Measurements from ENCODE around the gene ZNF275.
A peak's percentile ranks its signal among the peaks of the same experiment; 100 is the strongest.
"Not testable (repeated sequence)": the region's sequence is repeated elsewhere in the genome, so short reads cannot be mapped to it uniquely, and the experiment has no call there.

Gene ZNF275, protein sequence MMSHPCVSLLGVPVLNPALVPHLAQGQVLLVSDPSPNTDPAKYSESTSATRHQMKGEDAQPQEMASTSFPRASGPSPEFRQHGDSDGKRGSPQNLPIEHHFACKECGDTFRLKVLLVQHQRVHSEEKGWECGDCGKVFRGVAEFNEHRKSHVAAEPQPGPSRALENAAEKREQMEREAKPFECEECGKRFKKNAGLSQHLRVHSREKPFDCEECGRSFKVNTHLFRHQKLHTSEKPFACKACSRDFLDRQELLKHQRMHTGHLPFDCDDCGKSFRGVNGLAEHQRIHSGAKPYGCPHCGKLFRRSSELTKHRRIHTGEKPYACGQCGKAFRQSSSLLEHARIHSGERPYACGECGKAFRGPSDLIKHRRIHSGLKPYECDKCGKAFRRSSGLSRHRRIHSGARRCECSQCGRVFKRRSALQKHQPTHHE

DNA sequence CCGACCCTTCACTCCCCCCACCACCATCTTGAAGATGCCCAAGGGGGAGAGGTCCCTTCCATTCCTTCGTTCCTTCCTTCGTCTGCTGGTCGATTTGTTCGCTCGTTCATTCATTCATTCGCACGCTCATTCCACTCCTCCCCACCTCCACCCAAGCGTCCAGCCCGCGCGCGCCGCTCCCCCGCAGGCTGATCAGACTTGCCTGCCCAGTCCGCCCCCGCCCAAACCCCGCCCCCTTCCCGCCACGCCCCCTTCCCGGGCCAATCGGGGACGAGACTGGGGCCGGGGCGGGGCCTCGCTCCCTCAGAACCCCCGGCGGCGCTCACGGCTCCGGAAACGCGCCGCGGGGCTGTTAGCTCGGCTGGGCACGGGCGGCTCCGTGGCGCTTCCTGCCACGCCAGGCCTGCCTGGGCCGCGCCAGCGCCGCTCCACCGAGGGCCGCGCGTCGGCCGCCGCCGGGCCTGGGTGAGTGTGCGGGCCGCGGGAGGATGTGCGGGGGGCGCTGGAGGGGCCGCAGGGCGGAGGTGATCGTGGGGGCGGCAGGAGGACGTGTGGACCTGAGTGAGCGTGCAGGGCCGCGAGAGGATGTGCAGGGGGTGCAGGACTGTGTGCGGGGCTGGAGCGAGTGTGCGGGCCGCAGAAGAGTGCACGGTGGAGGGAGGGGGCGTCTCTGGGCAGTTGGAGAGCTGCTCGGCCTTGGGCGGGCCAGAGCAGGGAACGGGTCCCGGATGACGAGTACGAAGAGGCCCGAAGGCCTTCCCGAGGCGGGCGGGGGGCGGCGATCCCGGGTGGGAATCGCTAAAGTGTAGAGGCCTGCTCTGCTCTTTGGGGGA lies at the start of gene ZNF275:
ZNF275 (plus strand) TSS at position 333 of the 833 bp plus-strand sequence. CDS start 2,527 bp downstream, outside the sequence.
- DNase-seq (ENCODE audit: low spot score): peak; percentile 95

DNA sequence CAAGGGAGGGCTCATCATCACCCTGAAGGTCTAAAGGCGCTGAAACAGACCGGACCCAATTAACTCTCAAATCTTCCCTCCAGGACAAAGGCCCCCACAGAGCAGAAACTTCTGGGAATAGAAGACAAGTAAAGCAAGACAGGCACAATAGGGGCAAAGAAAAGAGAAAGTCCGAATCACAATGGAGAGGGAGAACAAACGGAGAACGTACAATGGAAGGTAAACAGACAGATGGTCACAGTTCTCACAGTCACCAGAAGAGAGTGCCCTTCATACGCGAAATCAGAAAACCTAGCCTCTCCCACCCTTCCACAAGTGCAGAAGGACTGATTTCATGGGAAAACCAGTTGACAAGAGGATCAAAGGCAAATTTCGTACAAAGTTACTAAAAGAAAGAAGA lies 48.3 kb upstream of the ZNF275 start:
- not testable (repeated sequence) for DNase-seq (ENCODE audit: low spot score)

DNA sequence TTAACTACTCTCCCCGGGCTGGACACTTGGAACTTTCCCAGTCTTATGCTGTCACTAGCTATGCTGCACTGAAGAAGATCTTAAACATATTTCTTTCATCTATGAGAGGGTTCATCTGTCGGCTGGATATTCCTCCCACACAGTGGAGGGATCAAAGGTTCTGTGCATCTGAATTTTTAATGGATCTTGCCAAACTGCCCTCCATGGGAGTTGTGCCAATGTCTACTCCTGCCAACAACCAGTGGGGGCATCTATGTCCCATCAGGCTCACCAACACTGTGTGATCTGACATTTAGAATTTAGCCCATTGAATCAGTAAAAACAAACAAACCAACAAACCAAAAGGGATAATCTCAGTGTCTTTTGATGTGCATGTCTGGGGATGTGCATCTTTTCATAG lies 45.1 kb upstream of the ZNF275 start:
- not testable (repeated sequence) for DNase-seq (ENCODE audit: low spot score)

DNA sequence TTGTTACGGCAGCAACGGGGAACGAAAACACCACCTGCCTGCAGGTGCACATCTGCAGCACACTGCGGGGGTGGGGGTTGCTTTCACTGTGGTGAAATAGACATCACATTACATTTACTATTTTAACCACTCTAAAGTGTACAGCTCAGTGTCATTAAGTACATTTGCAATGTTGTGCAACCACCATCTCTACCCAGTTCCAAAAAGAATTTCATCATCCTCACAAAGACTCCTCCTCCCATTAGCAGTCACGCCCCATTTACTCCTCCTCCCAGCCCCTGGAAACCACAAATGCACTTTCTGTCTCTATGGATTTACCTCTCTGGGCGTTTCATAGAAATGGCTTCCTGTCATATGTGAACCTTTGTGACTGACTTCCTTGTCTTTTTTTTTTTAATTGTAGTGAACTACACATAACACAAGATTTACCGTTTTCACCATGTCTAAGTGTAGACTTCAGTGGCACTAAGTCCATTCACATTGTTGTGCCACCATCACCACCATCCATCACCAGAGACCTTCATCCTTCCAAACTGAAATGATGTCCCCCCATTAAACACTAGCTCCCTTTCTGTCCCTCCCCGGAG lies 40.4 kb upstream of the ZNF275 start:
- DNase-seq (ENCODE audit: low spot score): not testable (repeated sequence)

DNA sequence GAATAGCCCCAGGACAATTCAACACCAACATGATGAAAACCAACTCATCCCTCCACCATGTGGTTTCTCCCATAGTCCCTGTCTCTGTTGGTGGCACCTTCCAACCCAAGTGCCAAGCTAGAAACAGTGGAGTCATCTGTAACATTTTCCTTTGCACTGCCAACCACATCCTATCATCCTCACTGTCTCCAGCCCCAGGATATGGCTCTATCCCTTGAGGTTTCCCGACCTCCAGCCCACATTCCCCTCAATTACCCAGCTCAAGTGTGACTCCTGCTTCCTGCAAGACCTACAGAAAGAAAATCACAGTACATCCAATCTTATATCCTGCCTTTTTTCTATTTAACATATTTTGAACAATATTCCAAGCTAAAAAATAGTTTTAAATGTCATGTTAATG lies 36.6 kb upstream of the ZNF275 start:
- DNase-seq (ENCODE audit: low spot score): no peak

DNA sequence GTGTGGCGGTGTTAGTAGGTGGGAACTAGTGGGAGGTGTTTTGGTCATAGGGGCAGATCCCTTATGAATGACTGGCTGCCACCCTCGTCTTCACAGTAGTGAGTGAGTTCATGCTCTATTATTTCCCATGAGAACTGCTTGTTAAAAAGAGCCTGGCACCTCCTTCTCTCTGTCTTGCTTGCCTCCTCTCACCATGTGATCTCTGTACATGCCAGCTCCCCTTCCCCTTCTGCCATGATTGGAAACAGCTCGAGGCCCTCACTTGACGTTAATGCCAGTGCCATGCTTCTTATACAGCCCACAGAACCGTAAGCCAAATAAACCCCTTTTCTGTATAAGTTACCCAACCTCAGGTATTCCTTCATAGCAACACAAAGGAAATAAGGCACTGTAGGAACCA lies 34.1 kb upstream of the ZNF275 start:
- DNase-seq (ENCODE audit: low spot score): no peak

DNA sequence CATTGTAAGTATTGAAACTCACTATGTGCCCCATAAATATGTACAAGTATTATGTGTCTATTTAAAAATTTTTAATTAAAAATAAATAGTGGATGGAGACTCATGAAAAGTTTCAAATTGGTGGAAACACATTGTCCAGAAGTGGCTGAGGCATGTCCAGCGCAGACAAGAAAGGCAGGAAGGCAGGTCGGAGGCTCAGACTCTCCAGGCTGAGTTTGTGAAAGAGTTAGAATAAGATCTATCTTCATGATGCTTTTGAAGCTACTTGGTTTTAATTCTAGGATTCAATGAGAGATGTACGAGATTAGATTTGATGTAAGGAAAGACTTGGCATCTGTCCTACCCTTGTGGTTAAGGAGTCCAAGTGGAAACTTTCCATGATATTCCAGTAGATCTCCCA lies 32.2 kb upstream of the ZNF275 start:
- DNase-seq (ENCODE audit: low spot score): no peak

DNA sequence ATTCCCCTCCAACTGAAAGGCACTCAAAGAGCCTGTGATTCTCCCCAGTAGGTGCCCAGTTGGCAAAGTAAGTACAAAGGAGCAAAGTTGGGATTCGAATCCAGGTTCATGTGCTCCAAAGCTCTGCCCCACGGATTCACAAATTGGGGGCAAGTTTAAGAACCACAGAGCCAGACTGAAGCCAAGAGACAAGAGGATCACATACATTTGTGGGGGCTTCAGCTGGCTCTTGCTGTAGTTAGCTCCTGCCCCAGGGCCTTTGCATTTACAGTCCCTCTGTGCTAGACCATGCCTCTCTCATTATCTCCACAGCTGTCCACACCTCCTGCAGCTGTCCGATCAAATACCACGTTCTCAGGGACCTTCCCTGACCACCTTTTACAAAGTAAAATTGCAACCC lies 31.2 kb upstream of the ZNF275 start:
- no peak for DNase-seq (ENCODE audit: low spot score)

DNA sequence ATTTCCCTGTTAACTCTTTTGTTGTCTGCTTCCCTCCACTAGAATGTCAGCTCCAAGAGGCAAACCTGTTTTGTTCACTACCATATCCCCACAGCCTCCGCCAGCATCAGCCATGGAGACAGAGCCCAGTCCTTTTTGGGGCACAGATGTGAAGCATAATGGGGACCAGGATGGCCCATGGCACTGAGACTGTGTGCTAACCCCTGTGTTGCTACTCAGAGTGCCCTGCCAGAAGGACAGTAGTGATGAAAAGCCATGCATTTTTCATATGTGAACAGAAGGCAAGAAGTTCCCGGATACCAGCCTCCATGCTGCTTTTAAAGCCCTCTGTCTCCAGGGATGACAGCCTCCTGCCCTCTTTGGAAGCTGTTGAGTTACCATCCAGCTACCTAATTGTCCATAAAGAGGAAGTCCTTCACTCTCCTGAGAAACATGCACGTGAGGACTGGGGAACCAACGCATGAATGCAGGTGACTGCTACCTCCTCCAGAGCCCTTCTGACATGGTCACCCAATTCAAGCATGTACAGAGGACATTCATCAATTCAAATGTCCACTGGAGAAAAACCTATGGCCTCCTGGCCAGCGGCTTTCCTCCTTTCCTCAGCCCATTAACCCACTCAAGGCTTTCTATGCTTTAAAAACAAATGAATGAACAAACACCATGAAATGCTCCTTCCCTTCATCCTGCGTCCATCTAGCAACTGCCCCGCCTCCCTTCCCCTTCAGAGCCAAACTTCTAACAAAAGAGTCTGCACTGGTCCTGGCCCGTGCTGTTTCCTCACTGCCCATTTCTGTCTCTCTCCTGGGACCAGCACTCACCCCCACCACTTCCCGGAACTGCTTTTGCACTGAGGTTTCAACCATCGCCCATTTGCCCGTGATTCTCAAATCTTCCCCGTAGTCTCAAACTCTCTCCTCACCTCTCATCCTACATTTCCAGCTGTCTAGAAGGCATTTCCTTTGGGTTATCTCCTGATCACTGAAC lies 30.4 kb upstream of the ZNF275 start:
- no peak for DNase-seq (ENCODE audit: low spot score)

DNA sequence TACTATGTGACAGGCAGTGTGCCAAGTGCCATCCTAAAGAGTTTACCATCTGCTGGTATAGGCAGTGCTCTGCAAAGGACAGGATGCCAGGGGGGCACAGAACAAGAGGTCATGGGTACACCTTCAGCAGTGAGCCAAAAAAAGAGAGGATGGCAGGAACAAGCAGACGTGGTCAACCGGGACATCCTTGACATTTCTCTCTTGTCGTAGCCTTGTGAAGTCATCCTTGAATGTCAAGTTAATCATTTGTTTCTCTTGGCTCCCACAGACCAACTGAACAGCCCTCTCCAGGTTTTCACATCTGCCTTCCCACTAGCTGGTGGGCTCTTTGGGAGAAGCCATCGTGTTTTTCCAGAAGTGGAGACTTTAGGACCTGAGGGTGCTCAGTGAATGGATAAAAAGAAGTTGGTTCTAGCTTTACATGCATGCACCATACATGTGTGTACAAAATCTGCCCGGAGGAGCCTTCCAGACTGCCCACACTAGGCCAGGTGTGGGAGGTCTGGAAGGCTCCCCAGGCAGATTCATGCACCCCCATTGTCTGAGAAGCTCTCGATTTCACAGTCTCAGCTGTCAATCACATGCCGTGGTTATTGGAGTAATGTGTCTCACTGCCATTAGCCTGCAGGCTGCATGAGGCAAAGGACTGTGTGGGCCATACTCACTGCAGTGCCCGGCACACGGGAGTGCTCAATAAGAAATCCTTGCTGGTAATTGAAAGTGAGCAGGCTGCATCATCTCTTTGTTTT lies 28.8 kb upstream of the ZNF275 start:
- DNase-seq (ENCODE audit: low spot score): no peak

DNA sequence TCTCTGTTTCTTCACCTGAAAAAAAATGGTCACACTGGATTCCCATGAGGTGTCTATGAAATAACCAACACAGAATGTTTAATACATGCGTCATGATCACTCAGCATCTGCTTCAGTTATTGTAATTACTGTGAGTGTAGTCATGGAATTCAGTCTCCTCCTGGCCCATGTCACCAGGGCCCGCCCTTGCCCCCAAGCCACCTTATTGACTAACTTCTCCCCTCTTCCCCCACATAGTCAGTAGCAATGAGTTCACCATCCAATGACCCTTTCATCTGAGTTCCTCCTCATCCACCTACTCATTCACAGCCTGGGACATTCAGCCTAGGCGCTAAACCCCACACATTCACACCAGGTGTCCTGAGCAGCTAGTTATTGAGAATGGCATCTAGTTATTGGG lies 28.0 kb upstream of the ZNF275 start:
- peak; percentile 21 for DNase-seq (ENCODE audit: low spot score)

DNA sequence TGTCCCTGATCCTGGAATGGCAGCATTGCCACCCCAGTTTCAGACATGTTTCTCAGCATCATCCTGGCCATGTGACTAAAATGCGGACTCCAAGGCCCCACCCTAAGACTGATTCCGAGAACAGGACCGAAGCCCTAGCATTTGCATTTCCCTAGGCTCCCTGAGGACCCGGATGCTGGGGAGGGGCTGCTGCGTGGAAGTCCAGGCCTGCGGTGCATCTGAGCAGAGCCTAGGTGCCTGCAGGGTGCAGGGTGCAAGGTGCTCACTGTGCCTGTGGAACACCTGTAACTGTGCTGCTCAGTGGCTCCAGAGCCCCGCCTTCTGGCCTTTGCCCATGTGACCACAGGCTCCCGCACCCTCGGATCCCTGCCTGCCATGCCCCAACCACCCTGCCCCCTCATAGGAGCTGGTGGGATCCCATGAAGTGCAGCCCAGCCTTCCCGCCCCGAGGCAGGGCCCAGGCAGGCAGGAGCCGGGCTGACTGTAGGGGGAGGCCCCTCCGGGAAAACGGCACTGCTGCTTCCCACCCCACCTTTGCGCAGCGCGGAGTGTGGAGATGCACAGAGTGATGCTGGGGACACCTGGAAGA lies 27.3 kb upstream of the ZNF275 start:
- DNase-seq (ENCODE audit: low spot score): no peak

DNA sequence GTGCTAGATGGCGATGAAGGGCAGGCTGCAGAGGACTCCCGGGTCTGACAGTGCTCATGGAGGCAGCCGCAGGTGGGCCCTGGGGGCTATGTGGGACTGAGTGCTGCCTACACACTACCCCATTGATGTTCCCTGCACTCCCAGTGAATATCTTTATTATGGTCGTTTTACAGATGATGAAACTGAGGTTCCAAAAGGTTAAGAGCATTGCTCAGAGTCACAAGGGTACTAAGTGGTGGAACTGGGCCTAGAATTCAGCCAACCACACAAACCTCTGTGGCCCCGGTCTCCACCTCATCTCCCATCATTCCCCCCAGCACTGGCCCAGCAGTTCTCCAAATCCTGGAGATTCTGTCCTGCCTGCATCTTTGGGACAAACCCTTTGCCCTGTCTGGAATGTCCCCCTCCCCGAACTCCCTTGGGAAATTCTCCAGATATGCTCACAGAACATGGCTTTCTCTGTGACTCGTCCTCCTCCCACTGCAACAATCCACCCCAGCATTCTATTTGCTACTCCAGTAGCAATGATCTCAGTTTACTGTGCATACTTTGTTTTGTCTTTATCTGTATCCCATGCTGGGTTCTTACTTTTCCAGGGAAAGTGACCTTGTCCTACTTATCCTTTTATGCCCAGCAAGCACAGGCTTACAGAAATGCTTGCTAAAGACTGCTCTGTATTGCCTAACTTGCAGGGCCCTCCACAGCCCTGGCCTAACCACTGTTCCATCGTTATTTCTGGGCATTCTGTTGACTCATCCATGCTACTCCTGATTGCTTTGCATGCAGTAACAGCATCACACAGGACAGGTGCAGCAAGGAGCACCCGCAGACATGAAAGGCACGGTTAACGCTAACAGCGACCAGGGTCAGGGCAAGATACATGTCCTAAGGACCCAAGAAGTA lies 26.4 kb upstream of the ZNF275 start:
- no peak for DNase-seq (ENCODE audit: low spot score)

DNA sequence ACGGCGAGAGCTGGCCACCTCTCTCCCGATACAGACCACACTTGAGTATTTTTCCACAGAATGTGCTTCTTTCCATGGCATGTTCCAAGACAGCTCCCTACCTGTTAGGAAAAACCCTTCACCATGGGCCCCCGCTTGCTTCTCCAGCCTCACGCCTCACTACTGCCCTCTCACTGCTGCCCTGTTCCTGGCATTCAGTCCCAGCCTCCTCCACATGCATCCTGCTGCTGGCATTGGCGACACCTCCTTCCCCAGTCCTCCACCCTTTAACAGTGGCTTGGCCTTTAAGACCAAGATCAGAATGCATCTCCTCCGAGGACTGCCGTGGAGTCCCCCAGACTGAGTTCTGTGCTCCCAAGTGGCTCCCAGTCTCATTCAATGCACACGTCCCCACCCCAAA lies 23.1 kb upstream of the ZNF275 start:
- DNase-seq (ENCODE audit: low spot score): no peak

DNA sequence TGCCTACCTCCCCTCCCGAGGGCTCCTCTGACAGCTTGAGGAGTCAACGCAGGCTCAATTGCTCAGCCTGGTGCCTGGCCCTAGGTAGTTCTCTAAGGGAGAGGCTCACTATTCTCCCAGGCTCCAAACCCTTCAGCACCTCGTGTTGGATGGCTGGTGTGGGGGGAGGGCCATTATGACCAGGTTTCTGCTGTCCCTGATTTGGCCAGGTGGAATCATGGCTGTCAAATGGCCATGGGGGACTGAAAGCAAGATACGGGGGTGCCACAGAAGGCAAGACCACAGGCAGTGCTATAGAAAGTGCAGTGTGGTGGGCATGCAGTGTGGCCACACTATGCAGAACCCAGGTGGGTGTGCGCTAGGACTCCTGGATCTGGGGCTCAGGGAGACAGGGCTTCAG lies 21.9 kb upstream of the ZNF275 start:
- DNase-seq (ENCODE audit: low spot score): no peak

DNA sequence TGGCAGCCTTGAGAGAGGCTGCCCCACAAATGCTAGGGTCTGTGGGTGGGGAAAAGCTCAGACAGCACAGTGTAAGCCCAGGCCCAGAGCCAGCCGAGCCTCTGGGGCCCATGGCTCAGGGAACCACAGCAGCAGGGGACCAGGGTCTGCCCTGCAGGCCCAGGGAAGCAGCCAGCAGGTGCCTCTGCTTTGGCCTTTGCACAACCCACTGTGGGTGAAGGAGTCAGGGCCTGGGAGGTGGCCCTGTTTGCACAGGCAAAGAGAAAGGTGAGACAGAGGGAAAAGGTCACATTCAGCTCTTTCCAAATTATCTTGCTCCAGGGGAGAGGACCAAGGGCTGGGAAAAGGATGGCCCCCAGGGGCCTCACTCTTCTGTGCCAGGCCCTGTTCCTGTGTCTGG lies 21.1 kb upstream of the ZNF275 start:
- DNase-seq (ENCODE audit: low spot score): no peak

DNA sequence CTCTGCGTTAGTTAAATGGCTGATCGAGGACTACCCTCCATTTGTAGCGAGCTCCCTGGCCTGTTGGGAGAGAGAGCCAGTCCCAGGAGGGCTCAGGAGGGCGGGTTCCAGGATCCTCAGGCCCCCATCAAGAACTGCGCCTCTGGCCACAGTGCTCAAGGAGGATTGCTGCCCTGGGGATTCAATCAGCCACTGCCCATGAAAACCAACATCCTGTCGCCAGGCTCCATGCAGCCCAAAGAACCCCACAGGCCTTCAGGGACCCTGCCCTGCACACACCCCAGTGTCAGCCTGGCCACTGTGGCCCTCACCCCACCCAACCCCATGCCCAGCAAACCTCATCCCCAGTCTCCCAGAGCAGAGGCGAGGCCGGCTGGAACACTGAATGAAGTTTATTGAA lies 16.6 kb upstream of the ZNF275 start:
- DNase-seq (ENCODE audit: low spot score): no peak

DNA sequence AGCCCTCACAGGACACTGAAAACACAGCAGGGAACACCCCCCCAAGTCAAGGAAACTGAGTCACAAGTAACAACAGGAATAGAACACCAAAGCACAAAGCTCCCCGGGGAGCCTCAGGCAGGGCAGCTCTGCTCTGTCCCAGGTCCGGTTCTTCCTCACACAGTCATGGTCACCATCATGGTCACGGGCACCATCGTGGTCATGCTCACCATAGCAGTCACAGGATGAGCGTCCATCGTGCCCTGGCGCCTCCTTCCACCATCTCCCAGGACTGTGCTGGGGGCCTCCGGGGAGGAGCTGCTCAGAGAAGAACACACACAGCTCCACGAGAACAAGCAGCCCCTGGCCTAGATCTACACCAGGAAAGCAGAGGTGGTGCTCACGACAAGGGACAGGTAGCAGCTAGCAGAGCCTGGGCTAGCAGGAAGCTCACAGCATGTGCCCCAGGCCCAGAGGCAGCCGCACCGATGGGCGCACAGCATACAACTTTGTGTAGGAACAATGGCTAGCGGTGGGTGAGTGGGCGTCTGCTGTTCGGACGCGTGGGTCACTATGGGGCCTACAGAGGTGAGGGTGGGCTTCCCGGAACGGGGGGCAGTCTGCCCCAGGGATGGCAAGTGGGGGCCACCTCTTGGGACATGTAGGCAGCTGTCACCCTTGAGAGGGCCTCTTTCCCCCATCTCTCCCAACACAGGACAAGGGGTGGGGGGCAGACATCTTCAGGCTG lies 15.8 kb upstream of the ZNF275 start:
- no peak for DNase-seq (ENCODE audit: low spot score)

DNA sequence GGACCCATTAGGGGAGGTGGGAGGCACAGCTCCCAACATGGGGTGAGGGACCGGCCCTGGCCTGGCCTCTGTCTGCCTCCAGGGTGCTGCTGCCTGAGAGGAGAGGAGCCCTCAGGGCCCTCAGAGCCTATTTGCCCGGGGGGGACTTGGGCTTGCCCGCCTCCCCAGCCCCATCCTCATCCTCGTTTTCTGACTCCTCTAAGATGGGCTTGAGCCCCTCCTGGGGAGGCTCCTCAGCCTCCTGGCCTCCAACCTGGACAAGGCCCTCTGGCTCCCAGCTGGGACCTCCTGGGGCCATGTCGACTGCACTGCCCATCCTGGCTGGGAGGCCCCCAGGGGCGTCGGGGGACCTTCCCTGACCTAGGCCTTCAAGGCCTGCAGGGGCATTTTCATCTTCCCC lies 15.1 kb upstream of the ZNF275 start:
- no peak for DNase-seq (ENCODE audit: low spot score)

Measured in AG20443 (cell line).